T-helper 1 cell treated with Interleukin-12 subunit alpha and Interleukin-12 subunit beta and Interleukin-4 antibody, amounts not matched to agents 30 μg/mL and 1 μg/mL, for 36 hours (primary cell): Measurements from ENCODE around the gene CPEB2.
"Not testable (repeated sequence)": the region's sequence is repeated elsewhere in the genome, so short reads cannot be mapped to it uniquely, and the experiment has no call there.

Experiments
- H3K27ac Mint-ChIP-seq: one replicate; pipeline ENCODE4 v1.8.0; 2021; ENCODE audit warnings: mild to moderate bottlenecking, mixed read lengths
- H3K27me3 Mint-ChIP-seq: one replicate; pipeline ENCODE4 v1.8.0; 2021; ENCODE audit warnings: low read depth, mixed read lengths
- H3K36me3 Mint-ChIP-seq: one replicate; pipeline ENCODE4 v1.8.0; 2021; ENCODE audit warnings: low read depth, mixed read lengths
- H3K4me1 Mint-ChIP-seq: one replicate; pipeline ENCODE4 v1.8.0; 2021; ENCODE audit warnings: low read depth, mixed read lengths
- H3K4me3 Mint-ChIP-seq: one replicate; pipeline ENCODE4 v1.8.0; 2021; ENCODE audit warnings: mild to moderate bottlenecking, moderate library complexity, mixed read lengths
- H3K9me3 Mint-ChIP-seq: one replicate; pipeline ENCODE4 v1.8.0; 2021; ENCODE audit warnings: mixed read lengths

The CPEB2 gene

DNA sequence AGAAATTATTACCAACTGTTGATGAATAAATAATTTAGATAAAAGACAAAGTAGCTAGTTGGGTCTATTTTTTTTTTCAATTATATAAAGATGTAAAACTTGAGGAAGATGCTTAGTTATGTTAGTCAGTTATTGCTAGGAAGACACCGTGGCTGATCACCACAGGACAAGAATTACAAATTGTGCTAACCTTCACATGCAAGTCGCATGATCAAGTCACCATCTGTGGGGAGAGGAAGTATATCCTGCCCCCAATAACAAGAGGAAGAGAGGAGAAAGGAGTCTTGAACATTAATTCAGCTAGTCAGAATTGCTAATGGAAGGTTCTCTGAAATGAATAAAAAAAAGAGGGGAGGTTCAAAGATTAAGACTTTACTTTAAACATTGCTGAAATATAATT, 52.3 kb downstream of the CPEB2 start:
- Mint-ChIP-seq H3K36me3 (peaks cover 25% of the 10 kb centered on the region), H3K9me3 (no peaks in the 10 kb centered on the region), H3K4me1 (peaks cover 6% of the 10 kb centered on the region), H3K27me3 (no peaks in the 10 kb centered on the region), H3K4me3 (no peak overlapping the region), H3K27ac (no peak overlapping the region)

DNA sequence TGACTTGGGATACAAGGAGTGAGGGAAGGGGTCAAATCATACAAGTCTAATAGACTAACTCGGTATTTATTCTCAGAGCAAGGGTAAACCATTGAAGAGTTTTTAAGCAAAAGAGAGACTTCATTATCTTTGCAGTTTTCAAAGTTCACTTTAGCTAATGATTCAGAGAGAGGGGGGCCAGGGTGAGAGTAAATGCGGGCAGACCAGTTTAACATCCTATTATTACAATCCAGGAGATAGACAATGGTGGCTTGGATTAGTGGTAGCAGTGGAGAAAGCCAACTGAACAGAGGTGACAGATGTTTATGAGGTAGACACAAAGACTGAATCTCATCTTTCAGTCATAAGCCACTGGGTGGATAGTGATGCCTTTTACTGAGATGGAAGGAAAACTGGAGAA, 57.9 kb downstream of the CPEB2 start:
- H3K36me3 Mint-ChIP-seq: peaks cover 18% of the 10 kb centered on the region
- no peaks in the 10 kb centered on the region for H3K9me3 Mint-ChIP-seq
- H3K4me3 Mint-ChIP-seq: no peak overlapping the region
- H3K4me1 Mint-ChIP-seq: peaks cover 4% of the 10 kb centered on the region
- no peak overlapping the region for H3K27ac Mint-ChIP-seq
- no peaks in the 10 kb centered on the region for H3K27me3 Mint-ChIP-seq

DNA sequence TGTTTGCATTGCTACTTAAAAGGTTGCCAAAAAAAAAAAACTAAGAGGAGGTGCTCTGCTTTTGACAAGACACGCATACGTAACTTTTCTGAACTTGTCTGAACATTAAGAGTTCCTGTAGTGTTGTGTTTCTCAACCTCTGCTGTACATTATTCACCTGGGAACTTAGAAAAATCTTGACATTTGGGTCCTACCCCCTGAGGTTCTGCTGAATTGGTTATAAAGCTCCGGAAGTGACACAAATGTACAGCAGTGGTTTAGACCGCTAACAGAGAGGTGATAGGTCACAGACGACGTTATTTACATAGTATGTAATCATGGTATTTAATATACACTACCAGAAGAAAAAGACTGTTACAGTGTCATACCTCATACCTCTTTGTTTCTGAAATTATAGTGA, 61.1 kb downstream of the CPEB2 start:
- Mint-ChIP-seq H3K27me3 (no peaks in the 10 kb centered on the region), H3K27ac (no peak overlapping the region), H3K4me1 (no peaks in the 10 kb centered on the region), H3K4me3 (no peak overlapping the region), H3K36me3 (peaks cover 18% of the 10 kb centered on the region), H3K9me3 (no peaks in the 10 kb centered on the region)

DNA sequence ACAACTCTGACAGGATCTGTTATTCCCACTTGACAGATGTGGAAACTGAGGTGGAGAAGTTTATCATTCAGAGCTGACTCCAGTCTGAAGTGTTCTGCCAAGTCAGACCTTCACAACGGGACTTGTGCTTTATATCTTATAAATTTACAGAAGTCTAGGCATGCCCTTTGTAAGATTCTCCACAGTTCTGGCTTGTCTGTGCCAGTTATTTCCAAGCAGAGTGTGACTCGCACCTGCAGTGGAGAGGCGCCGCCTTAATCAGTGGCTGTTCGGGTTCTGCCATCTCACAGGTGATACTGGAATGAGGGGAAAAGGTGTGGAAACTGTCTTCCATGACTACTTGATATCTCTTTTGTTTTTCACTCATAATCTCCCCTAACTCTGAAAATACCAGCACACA, 63.2 kb downstream of the CPEB2 start:
- no peak overlapping the region for H3K4me3 Mint-ChIP-seq
- H3K27me3 Mint-ChIP-seq: no peaks in the 10 kb centered on the region
- H3K9me3 Mint-ChIP-seq: no peaks in the 10 kb centered on the region
- peaks cover 17% of the 10 kb centered on the region for H3K36me3 Mint-ChIP-seq
- H3K4me1 Mint-ChIP-seq: no peaks in the 10 kb centered on the region
- H3K27ac Mint-ChIP-seq: no peak overlapping the region

DNA sequence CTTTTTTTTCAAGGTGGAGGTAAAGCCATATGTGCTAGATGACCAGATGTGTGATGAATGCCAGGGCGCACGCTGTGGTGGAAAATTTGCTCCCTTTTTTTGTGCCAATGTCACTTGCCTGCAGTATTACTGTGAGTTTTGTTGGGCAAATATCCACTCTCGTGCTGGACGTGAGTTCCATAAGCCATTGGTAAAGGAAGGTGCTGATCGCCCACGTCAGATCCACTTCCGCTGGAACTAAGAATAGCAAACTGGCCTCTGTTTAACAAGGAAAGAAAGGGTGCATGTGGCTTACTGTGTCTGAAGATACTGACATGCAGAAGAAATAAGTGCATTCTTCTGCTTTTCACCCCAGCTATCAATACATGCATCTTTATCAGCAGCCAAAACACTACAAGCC, 63.9 kb downstream of the CPEB2 start:
- no peak overlapping the region for H3K27ac Mint-ChIP-seq
- no peaks in the 10 kb centered on the region for H3K27me3 Mint-ChIP-seq
- no peaks in the 10 kb centered on the region for H3K9me3 Mint-ChIP-seq
- H3K36me3 Mint-ChIP-seq: peaks cover 21% of the 10 kb centered on the region
- H3K4me1 Mint-ChIP-seq: no peaks in the 10 kb centered on the region
- no peak overlapping the region for H3K4me3 Mint-ChIP-seq

DNA sequence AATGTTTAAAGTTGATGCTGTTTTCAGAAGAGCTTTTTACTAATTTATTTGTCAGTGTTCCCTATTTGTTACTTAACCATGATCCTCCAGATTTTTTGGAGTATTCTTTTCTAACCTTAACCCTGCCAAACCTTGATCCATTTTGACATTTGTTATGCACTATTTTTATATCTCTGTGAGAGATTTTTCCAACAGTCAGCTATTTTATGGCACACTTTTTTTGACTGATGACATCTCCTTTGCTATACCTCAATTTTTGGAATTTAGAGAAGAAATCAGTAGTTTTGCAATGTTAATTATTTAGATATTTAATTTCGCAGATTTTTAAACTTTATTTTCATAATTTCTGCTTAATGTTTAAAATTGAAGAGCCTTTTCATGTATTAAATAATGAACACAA, 66.0 kb downstream of the CPEB2 start:
- Mint-ChIP-seq H3K36me3 (peaks cover 21% of the 10 kb centered on the region), H3K27ac (no peak overlapping the region), H3K4me1 (no peaks in the 10 kb centered on the region), H3K27me3 (no peaks in the 10 kb centered on the region), H3K4me3 (no peak overlapping the region), H3K9me3 (no peaks in the 10 kb centered on the region)

DNA sequence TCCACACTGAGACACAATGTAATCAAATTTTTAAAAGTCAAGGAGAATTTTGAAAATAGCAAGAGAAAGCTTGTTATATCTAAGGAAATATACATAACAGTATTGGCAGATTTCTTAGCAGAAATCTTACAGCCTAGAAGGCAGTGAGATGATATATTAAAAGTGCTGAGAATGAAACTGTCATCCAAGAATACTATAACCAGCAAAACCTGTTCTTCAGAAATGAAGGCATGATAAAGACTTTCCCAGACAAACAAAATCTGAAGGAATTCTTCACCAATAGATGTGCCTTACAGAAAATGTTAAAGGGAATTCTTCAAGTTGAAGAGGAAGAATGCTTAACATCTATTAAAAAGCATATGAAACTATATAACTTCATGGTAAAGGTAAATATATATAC, 73.6 kb downstream of the CPEB2 start:
- Mint-ChIP-seq H3K27me3 (no peaks in the 10 kb centered on the region), H3K4me1 (no peaks in the 10 kb centered on the region), H3K27ac (no peak overlapping the region), H3K9me3 (peaks cover 23% of the 10 kb centered on the region), H3K4me3 (no peak overlapping the region), H3K36me3 (peaks cover 2% of the 10 kb centered on the region)

DNA sequence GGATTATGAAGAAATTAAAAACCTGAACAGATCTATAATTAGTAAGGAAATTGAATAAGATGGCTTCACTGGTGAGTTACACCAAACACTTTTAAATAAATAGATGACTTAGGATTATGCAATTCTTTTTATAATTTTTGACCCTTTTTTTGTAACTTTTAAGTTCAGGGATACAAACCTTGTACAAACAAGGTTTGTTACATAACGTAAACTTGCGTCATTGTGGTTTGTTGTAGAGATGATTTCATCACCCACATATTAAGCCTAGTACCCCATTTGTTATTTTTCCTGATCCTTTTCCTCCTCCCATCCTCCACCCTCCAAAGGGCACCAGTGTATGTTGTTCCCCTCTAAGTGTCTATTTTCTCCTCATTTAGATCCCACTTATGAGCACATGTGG, 75.7 kb downstream of the CPEB2 start:
- H3K36me3 Mint-ChIP-seq: no peaks in the 10 kb centered on the region
- no peak overlapping the region for H3K4me3 Mint-ChIP-seq
- no peaks in the 10 kb centered on the region for H3K27me3 Mint-ChIP-seq
- H3K27ac Mint-ChIP-seq: no peak overlapping the region
- peaks cover 23% of the 10 kb centered on the region for H3K9me3 Mint-ChIP-seq
- no peaks in the 10 kb centered on the region for H3K4me1 Mint-ChIP-seq

DNA sequence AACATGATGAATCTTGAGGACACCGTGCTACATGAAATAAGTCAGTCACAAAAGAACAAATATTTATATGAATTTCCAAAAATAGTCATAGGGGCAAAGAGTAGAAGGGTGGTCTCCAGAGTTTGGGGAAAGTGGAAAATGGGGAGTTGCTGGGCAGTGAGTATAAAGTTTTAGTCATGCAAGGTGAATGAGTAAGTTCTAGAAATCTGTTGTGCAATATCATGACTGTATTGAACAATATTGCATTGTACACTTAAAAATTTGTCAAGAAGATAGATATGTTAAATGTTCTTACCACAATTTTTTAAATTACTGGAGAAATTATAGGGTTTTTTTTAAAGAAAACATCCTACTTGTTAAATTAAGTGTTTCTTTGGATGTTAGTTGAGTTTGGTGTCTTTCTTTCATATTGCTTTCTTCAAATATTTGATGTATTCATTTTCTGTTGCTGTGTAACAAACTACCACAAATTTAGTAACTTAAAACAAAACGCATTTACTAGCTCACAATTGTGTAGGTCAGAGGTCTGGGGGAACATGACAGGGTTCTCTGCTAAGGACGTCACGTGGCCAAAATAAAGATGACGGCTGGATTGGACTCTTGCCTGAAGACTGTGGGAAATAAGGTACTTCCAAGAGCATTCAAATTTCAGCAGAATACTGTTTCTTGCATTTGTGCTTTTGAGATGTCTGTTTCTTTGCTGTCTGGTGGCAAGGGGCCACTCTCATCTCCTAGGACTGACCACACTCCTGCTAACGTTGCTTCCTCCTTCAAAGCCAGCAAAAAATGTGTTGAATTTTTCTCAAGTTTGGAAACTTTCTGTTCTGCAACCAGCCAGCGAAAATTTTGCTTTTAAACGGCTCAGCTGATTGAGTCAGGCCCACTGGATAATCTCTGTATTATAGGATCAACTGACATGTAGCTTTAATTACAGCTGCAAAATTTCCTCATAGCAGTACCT, 76.7 kb downstream of the CPEB2 start:
- no peaks in the 10 kb centered on the region for H3K4me1 Mint-ChIP-seq

DNA sequence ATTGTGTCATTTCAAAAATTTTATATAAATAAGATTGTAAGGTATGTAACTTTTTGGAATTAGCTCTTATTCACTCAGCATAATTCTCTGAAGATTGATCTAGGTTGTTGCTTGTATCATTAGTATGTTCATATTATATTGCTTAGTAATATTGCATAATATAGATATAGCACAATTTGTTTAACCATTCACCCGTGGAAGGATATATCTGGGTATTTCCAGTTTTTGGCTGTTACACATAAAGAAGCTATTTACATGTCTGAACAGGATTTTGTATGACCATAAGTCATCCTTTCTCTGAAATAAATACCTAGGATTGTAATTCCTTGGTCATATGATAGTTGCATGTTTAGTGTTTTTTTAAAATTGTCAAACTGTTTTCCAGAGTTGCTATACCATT, 82.5 kb downstream of the CPEB2 start:
- Mint-ChIP-seq H3K4me1 (no peaks in the 10 kb centered on the region), H3K36me3 (no peaks in the 10 kb centered on the region), H3K27ac (no peak overlapping the region), H3K4me3 (no peak overlapping the region), H3K27me3 (peaks cover 10% of the 10 kb centered on the region), H3K9me3 (no peaks in the 10 kb centered on the region)

More for the DNA sequence above, 76.7 kb downstream of the CPEB2 start:
- H3K36me3 Mint-ChIP-seq: no peaks in the 10 kb centered on the region
- peaks cover 19% of the 10 kb centered on the region for H3K9me3 Mint-ChIP-seq
- H3K27me3 Mint-ChIP-seq: no peaks in the 10 kb centered on the region
- H3K4me3 Mint-ChIP-seq: no peak overlapping the region
- H3K27ac Mint-ChIP-seq: no peak overlapping the region

DNA sequence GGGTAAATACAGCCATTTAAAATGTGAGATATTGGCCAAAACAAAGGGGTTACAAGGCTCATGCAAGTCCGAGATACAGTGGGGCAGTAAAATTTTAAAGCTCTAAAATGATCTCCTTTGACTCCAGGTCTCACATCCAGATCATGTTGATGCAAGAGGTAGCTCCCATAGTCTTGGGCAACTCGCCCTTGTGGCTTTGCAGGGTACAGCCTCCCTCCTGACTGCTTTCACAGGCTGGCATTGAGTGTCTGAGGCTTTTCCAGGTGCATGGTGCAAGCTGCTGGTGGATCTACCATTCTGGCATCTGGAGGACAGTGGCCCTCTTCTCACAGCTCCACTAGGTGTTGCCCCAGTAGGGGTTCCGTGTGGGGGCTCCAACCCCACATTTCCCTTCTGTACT, 83.5 kb downstream of the CPEB2 start:
- not testable (repeated sequence) for H3K27ac Mint-ChIP-seq, H3K4me1 Mint-ChIP-seq, H3K4me3 Mint-ChIP-seq, H3K9me3 Mint-ChIP-seq, H3K36me3 Mint-ChIP-seq
- peaks cover 11% of the 10 kb centered on the region for H3K27me3 Mint-ChIP-seq

DNA sequence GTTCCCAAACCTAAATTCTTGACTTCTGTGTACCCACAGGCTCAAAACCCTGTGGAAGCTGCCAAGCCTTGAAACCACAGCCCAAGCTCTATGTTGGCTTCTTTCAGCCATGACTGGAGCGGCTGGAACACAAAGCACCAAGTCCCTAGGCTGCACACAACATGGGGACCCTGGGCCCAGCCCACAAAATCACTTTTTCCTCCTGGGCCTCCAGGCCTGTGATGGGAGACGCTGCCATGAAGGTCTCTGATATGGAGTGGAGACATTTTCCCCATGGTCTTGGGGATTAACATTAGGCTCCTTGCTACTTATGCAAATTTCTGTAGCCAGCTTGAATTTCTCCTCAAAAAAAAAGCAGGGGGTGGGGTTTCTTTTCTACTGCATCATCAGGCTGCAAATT, 84.0 kb downstream of the CPEB2 start:
- not testable (repeated sequence) for H3K36me3 Mint-ChIP-seq, H3K4me3 Mint-ChIP-seq, H3K4me1 Mint-ChIP-seq, H3K27ac Mint-ChIP-seq, H3K9me3 Mint-ChIP-seq
- H3K27me3 Mint-ChIP-seq: peaks cover 14% of the 10 kb centered on the region

DNA sequence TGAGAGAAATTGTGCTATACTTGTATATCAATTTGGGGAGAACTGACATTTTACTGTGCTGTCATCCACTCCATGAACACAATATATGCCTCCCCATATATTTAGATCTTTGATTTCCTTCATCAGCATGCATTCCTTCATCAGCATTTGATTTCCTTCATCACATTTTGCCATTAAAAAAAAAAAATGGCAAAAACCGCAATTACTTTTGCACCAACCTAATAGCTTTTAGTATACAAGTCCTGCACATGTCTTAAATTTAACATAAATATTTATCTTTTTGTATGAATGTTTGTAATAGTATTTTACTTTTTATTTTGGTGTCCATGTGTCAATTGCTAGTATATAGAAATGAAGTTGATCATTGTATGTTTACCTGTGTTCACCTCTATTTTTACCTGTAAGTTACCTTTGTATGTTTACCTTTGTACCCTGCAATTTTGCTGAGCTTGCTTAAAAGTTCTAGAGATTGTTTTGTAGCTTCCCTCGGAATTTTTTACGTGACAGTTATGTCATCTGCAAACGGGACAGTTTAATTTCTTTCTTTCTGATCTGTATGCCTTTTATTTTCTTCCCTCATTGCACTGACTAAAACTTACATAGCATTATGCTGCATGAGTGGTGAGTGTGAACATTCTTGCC, 86.2 kb downstream of the CPEB2 start:
- H3K9me3 Mint-ChIP-seq: no peaks in the 10 kb centered on the region
- H3K36me3 Mint-ChIP-seq: no peaks in the 10 kb centered on the region
- H3K27ac Mint-ChIP-seq: no peak overlapping the region
- H3K4me3 Mint-ChIP-seq: no peak overlapping the region
- H3K4me1 Mint-ChIP-seq: no peaks in the 10 kb centered on the region
- H3K27me3 Mint-ChIP-seq: peaks cover 14% of the 10 kb centered on the region

DNA sequence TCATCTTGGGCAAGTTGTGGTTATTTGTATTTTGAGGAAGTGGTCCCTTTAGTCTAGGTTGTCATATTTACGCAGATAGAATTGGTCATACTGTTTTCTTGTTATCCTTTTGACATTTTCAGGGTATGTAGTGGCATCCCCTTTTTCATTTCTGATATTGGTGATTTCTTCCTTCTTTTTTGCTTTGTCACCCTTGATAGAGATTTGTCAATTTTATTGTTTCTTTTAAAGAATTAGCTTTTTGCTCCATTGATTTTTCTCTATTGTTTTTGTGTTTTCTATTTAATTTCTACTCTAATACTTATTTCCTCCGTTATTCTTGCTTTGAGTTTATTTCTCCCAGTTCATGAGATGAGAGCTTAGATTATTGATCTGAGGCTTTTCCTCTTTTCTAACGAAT, 87.7 kb downstream of the CPEB2 start:
- H3K36me3 Mint-ChIP-seq: no peaks in the 10 kb centered on the region
- H3K9me3 Mint-ChIP-seq: no peaks in the 10 kb centered on the region
- H3K27me3 Mint-ChIP-seq: peaks cover 14% of the 10 kb centered on the region
- H3K4me1 Mint-ChIP-seq: no peaks in the 10 kb centered on the region
- no peak overlapping the region for H3K27ac Mint-ChIP-seq
- no peak overlapping the region for H3K4me3 Mint-ChIP-seq

DNA sequence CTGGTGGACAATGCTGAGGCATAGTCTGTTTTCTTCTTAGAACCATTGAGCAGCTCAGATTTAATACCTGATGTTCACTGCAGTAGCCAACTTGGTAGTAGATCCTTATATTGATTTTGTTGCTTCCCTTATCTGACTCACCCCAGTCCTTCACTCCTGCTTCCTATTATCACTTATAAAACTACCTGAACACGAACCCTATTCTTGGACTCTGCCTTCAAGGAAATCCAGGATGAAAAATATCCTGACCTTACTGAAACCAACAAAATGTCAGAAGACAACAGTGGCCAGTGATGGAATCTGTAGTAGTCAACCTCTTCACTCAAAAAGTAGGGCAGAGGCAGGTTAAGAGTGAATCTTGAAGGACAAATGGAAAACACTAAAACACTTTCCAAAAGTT, 98.1 kb downstream of the CPEB2 start:
- Mint-ChIP-seq H3K27me3 (peaks cover 3% of the 10 kb centered on the region), H3K4me1 (no peaks in the 10 kb centered on the region), H3K36me3 (no peaks in the 10 kb centered on the region), H3K4me3 (no peak overlapping the region), H3K9me3 (no peaks in the 10 kb centered on the region), H3K27ac (no peak overlapping the region)
